GM12878 (cell line): ENCODE measurements around the gene SYNGR2. TPM values are rescaled to one million over a fixed set of nuclear protein-coding genes. Genes with fewer than 3 reads are reported as not detected.
A peak's percentile ranks its signal among the peaks of the same experiment; 100 is the strongest.

Experiments
- ATAC-seq: fragments of 200-7000 bp; cut with Tn5 transposase; 3 replicates; pipeline ENCODE4 v1.9.1; 2020; ENCODE audit warnings: mild to moderate bottlenecking, moderate library complexity
- BruUV-seq: library from RNA; stranded (reverse); fragments of 400-500 nt; replicated peaks from 2 replicates; lab custom pipeline; 2021; lab: Mats Ljungman, UMichigan
- CTCF ChIA-PET: fragments of 300-600 bp; sonication (Branson Sonifier 250); formaldehyde crosslinking; extraction: SDS; loops from one replicate; lab custom pipeline; 2021; ENCODE audit warnings: inconsistent platforms; lab: Yijun Ruan, JAX
- POLR2A ChIA-PET: fragments of 350-600 bp; formaldehyde crosslinking; extraction: SDS; loops from one replicate; lab custom pipeline; 2021; ENCODE audit warnings: inconsistent platforms; lab: Charles Lee
- RAD21 ChIA-PET: fragments of 300-600 bp; sonication (Branson Sonifier 250); formaldehyde crosslinking; loops from one replicate; lab custom pipeline; 2023; ENCODE audit warnings: antibody characterized with exemption; ENCODE audit not compliant: unreplicated experiment; lab: Charles Lee
- SMC1A ChIA-PET: fragments of 300-600 bp; sonication (Branson Sonifier 250); formaldehyde crosslinking; loops from one replicate; lab custom pipeline; 2023; ENCODE audit not compliant: unreplicated experiment, uncharacterized antibody; lab: Charles Lee
- DNase-seq: peaks from one replicate; pipeline ENCODE4 v3.0.0-alpha.2; 2011; ENCODE audit warnings: low read depth, low spot score
- FAIRE-seq: peaks from 3 replicates; lab custom pipeline; 2011; peaks lifted over from hg19 to GRCh38; lab: Jason Lieb, UNC
- H2AFZ ChIP-seq: 2 replicates; pipeline ENCODE4 v1.6.0; 2011; ENCODE audit warnings: low read depth, low read length, control low read depth; ENCODE audit not compliant: control insufficient read depth
- H3K27ac ChIP-seq: 2 replicates; pipeline ENCODE4 v1.5.1; 2011; ENCODE audit warnings: control low read depth; ENCODE audit not compliant: control insufficient read depth, insufficient read depth
- H3K27me3 ChIP-seq, 2 experiments: replicated peaks in 1 of 2; 2 replicates each; pipeline versions ENCODE4 v1.6.0 to v1.6.1; 2011; ENCODE audit warnings: low read length in 1 of 2; ENCODE audit not compliant: control insufficient read depth in 2 of 2, insufficient read depth in 2 of 2
- H3K36me3 ChIP-seq, 2 experiments: 2 replicates each; pipeline ENCODE4 v1.5.1; 2011; ENCODE audit warnings: low read length in 1 of 2; ENCODE audit not compliant: control insufficient read depth in 2 of 2, insufficient read depth in 2 of 2
- H3K4me1 ChIP-seq: 2 replicates; pipeline ENCODE4 v1.6.1; 2011; ENCODE audit warnings: mild to moderate bottlenecking, low read length, moderate library complexity, mixed read lengths; ENCODE audit not compliant: control insufficient read depth, insufficient read depth
- H3K4me2 ChIP-seq: 2 replicates; pipeline ENCODE4 v1.6.0; 2011; ENCODE audit warnings: control low read depth; ENCODE audit not compliant: control insufficient read depth, insufficient read depth
- H3K4me3 ChIP-seq: fragments of 200-600 bp; sonication (generic); 2 replicates; pipeline ENCODE4 v1.5.1; 2016
- H3K79me2 ChIP-seq: 2 replicates; pipeline ENCODE4 v1.6.0; 2011; ENCODE audit warnings: low read length; ENCODE audit not compliant: control insufficient read depth, insufficient read depth
- H3K9ac ChIP-seq: 2 replicates; pipeline ENCODE4 v1.8.0; 2011; ENCODE audit warnings: low read length, control low read depth, mixed read lengths; ENCODE audit not compliant: control insufficient read depth, insufficient read depth
- H3K9me3 ChIP-seq: replicated peaks from 3 replicates; pipeline ENCODE4 v1.5.1; 2011; ENCODE audit warnings: mild to moderate bottlenecking, low read length; ENCODE audit not compliant: control insufficient read depth, insufficient read depth
- H4K20me1 ChIP-seq: 2 replicates; pipeline ENCODE4 v1.6.0; 2011; ENCODE audit not compliant: control insufficient read depth, insufficient read depth
- ESRRA ChIP-seq: IDR thresholded peaks from 2 replicates; pipeline ENCODE4 v1.6.1; 2012; ENCODE audit warnings: mild to moderate bottlenecking, low read length, improper control_type of control experiment
- KDM1A ChIP-seq: fragments of 200-600 bp; sonication (generic); IDR thresholded peaks from 2 replicates; pipeline ENCODE4 v1.6.1; 2016; ENCODE audit warnings: borderline replicate concordance
- MLLT1 ChIP-seq: fragments of 450-650 bp; IDR thresholded peaks from 2 replicates; pipeline ENCODE4 v1.6.1; 2016; ENCODE audit warnings: mild to moderate bottlenecking
- NKRF ChIP-seq: fragments of 450-650 bp; conservative IDR thresholded peaks from 2 replicates; pipeline ENCODE4 v1.6.1; 2017; ENCODE audit warnings: mild to moderate bottlenecking, moderate library complexity
- POLR2A ChIP-seq: IDR thresholded peaks from 2 replicates; pipeline ENCODE4 v1.6.1; 2011; ENCODE audit warnings: low read depth, mild to moderate bottlenecking, low read length
- PRDM15 ChIP-seq: fragments of 450-650 bp; formaldehyde crosslinking; IDR thresholded peaks from 2 replicates; pipeline ENCODE4 v1.4.0; 2020; ENCODE audit warnings: mild to moderate bottlenecking, moderate library complexity
- RELA ChIP-seq: fragments of 450-650 bp; IDR thresholded peaks from 2 replicates; pipeline ENCODE4 v1.8.0; 2014; ENCODE audit warnings: borderline replicate concordance; ENCODE audit not compliant: partially characterized antibody
- RUNX3 ChIP-seq: IDR thresholded peaks from 2 replicates; pipeline ENCODE4 v1.6.1; 2012; ENCODE audit warnings: low read length, inconsistent platforms
- TCF3 ChIP-seq: IDR thresholded peaks from 2 replicates; pipeline ENCODE4 v1.6.1; 2012; ENCODE audit warnings: low read depth, mild to moderate bottlenecking, low read length, borderline replicate concordance; ENCODE audit not compliant: insufficient read depth
- ZNF24 ChIP-seq: fragments of 450-650 bp; IDR thresholded peaks from 2 replicates; pipeline ENCODE4 v1.6.1; 2017; ENCODE audit warnings: antibody characterized with exemption, mild to moderate bottlenecking
- WGBS: methylation state at CpG from one replicate; pipeline ENCODE4 v1.1.6; 2016; ENCODE audit warnings: low lambda C conversion rate; ENCODE audit not compliant: insufficient replicate concordance, insufficient coverage; ENCODE audit errors: missing lambda C conversion rate; 5-methylcytosine and 5-hydroxymethylcytosine counted together
- in situ Hi-C: fragments of 300-500 bp; cut with MboI; formaldehyde crosslinking; loops from 9 replicates; pipeline ENCODE4 v1.14.3; 2018; ENCODE audit warnings: mixed read lengths
- intact Hi-C: fragments of 100-400 bp; cut with micrococcal nuclease; formaldehyde crosslinking; loops from one replicate; pipeline ENCODE4 v1.14.2; 2022; ENCODE audit not compliant: unreplicated experiment
- polyA plus RNA-seq, 11 experiments: library from polyadenylated mRNA; depleted of rRNA in 4 of 11; unstranded in 6 of 11; stranded (reverse) in 5 of 11; fragments of >200 nt; fragmentation: Nextera tagmentation in 4 of 11; fragmentation: Illumina TruSeq in 1 of 11; extraction: Ambion mirVana in 4 of 11; extraction: Trizol in 1 of 11; gene quantifications; 1 replicate in 1 of 11; 2 replicates in 10 of 11; pipeline versions ENCODE4 v1.2.1 to v1.2.3, GENCODE V29; 2011 to 2016; ENCODE audit warnings: inconsistent platforms in 2 of 11, missing spikeins in 2 of 11, low read depth in 1 of 11
- total RNA-seq, 4 experiments: library from RNA; depleted of rRNA in 3 of 4; stranded (reverse); fragments of >200 nt in 3 of 4; fragmentation: Illumina TruSeq in 1 of 4; extraction: Trizol in 1 of 4; gene quantifications; 2 replicates each; pipeline versions ENCODE4 v1.2.1 to v1.2.3, GENCODE V29; 2013 to 2021
- TF ChIP-seq, protein P1 (sequence below): fragments of 450-650 bp; IDR thresholded peaks from 2 replicates; pipeline ENCODE4 v1.6.1; 2017; ENCODE audit warnings: low read depth, mild to moderate bottlenecking, moderate library complexity

SYNGR2 gene
- total and polyA plus RNA-seq, 10 of the 15 experiments (the other 5 are each of a cell fraction or from before 2014, with no cell fraction given): 4.4 to 529 (median 261) TPM

DNA sequence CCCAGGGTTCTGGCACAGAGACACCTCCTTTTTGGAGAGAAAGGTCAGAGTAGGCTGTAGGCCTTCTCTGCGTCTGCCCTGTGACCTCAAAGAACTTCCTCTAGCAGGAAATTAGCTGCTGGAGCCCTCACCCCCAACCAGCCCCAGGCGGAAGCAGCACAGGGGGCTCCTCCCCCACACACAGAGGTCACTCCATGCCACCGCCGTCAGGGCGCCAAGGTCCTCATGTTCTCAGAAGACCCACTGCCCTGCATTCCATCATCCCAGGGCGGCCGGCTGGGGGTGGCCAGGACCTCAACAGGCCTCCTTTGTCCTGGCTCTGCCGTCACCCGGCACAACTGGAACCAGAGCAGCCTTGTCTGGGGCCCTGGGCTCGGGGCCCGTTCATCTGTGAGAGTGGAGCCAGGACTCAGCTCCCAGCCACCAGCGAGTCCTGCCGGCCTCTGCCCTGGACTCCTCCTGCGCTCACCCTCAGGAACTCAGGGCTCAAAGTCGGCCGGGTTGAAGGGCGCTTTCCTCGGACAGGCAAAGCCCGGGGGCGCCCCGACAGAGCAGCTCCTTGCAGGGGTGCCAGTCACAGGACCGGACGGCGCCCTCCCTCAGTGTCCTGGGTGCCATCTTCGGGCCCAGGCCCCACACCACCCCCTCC is 41.0 kb upstream of the SYNGR2 start:
- H2AFZ ChIP-seq: no peak overlapping the region
- FAIRE-seq (peak; percentile 18), DNase-seq (no peak), ATAC-seq (peak; percentile 26)
- ChIA-PET CTCF (interaction anchor here (0.6 to 12.7 kb wide), 9 partner anchors 9 to 108 kb away, joined by 3 to 100 read pairs (median 3); partner anchors contain the start of genes AFMID and TK1), POLR2A (interaction anchor here (0.6 to 8.0 kb wide), 14 partner anchors 8 to 229 kb away, joined by 3 to 85 read pairs (median 5); partner anchors contain the start of genes C17orf99 and SYNGR2), RAD21 (interaction anchor here (0.7 to 3.9 kb wide), 11 partner anchors 11 to 190 kb away, joined by 3 to 17 read pairs (median 6); no protein-coding TSS in a partner anchor), SMC1A (interaction anchor here (0.6 to 2.9 kb wide), 9 partner anchors 18 to 88 kb away, joined by 3 to 6 read pairs (median 3); no protein-coding TSS in a partner anchor)
- H3K4me3 ChIP-seq: peak overlapping the region; percentile 94
- no peaks in the 10 kb centered on the region for H3K27me3 ChIP-seq
- peak overlapping the region; percentile 100 for H3K4me2 ChIP-seq
- H3K27ac ChIP-seq: peak overlapping the region; percentile 95
- peak overlapping the region; percentile 93 for H3K9ac ChIP-seq
- under 1% methylated on average over 25 of the region's 25 CpGs for WGBS
- no peaks in the 10 kb centered on the region for H4K20me1 ChIP-seq
- intact Hi-C loops: no loop called here
- H3K4me1 ChIP-seq: peaks cover 61% of the 10 kb centered on the region
- in situ Hi-C loops: no loop called here
- H3K36me3 ChIP-seq: peaks cover 5% of the 10 kb centered on the region in 2 experiments
- H3K79me2 ChIP-seq: peaks cover 98% of the 10 kb centered on the region
- BruUV-seq: no TSS peak
- H3K9me3 ChIP-seq: no peaks in the 10 kb centered on the region
- TF ChIP-seq ZNF24 (no peak), NKRF (peak; percentile 12; the same call in 1 of the 2 replicates), RELA (no peak), MLLT1 (no peak), RUNX3 (no peak), TCF3 (peak; percentile 32; the same call in 1 of the 2 replicates), ESRRA (no peak), PRDM15 (CRISPR knock-in tag) (no peak), KDM1A (no peak), POLR2A (peak; percentile 68)
- TF ChIP-seq, protein P1, sequence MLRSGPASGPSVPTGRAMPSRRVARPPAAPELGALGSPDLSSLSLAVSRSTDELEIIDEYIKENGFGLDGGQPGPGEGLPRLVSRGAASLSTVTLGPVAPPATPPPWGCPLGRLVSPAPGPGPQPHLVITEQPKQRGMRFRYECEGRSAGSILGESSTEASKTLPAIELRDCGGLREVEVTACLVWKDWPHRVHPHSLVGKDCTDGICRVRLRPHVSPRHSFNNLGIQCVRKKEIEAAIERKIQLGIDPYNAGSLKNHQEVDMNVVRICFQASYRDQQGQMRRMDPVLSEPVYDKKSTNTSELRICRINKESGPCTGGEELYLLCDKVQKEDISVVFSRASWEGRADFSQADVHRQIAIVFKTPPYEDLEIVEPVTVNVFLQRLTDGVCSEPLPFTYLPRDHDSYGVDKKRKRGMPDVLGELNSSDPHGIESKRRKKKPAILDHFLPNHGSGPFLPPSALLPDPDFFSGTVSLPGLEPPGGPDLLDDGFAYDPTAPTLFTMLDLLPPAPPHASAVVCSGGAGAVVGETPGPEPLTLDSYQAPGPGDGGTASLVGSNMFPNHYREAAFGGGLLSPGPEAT: 0 out of 2 replicates have a peak, but pooled peaks have one; percentile 18
